C4-2B (cell line): Measurements from ENCODE around the gene ATG7.
A peak's percentile ranks its signal among the peaks of the same experiment; 100 is the strongest.

ENCODE experiments used
- H3K27ac ChIP-seq: fragments of 450-650 bp; 2 replicates; pipeline ENCODE4 v1.5.1; 2017
- CTCF ChIP-seq: fragments of 450-650 bp; conservative IDR thresholded peaks from 2 replicates; pipeline ENCODE4 v1.5.1; 2017; ENCODE audit warnings: mild to moderate bottlenecking
- ZFX ChIP-seq: fragments of 450-650 bp; IDR thresholded peaks from 2 replicates; pipeline ENCODE4 v1.6.1; 2017

Gene ATG7

GRCh38 chr3:11323813-11324212, 51.6 kb downstream of the ATG7 start:
- no peak overlapping the region for H3K27ac ChIP-seq
- no peak for TF ChIP-seq ZFX
- no peak for TF ChIP-seq CTCF

GRCh38 chr3:11327619-11328018, 55.4 kb downstream of the ATG7 start:
- TF ChIP-seq CTCF, result no peak
- no peak for TF ChIP-seq ZFX
- H3K27ac ChIP-seq, result no peak overlapping the region

GRCh38 chr3:11328196-11328945, 56.2 kb downstream of the ATG7 start:
- no peak for TF ChIP-seq CTCF
- no peak for TF ChIP-seq ZFX
- H3K27ac ChIP-seq, result no peak overlapping the region

- TF ChIP-seq CTCF (no peak), ZFX (no peak)
- no peak overlapping the region for H3K27ac ChIP-seq
Observed at GRCh38 chr3:11329777-11330176, 57.6 kb downstream of the ATG7 start.

- no peak overlapping the region for H3K27ac ChIP-seq
- TF ChIP-seq CTCF (no peak), ZFX (no peak)
Observed at GRCh38 chr3:11331101-11331500, 58.9 kb downstream of the ATG7 start.

- H3K27ac ChIP-seq, result no peak overlapping the region
Observed at GRCh38 chr3:11335056-11335608, 62.9 kb downstream of the ATG7 start.

GRCh38 chr3:11339541-11339940, 67.3 kb downstream of the ATG7 start:
- no peak for TF ChIP-seq ZFX
- no peak for TF ChIP-seq CTCF
- H3K27ac ChIP-seq, result no peak overlapping the region

More at GRCh38 chr3:11335056-11335608, 62.9 kb downstream of the ATG7 start:
- peak; percentile 72 for TF ChIP-seq CTCF
- TF ChIP-seq ZFX, result no peak
